Ishikawa (cell line): ENCODE measurements around the gene PLXNB3.

Source experiments
- CREB1 ChIP-seq: IDR thresholded peaks from 2 replicates; pipeline ENCODE4 v1.6.1; 2012; ENCODE audit warnings: low read depth
- EP300 ChIP-seq: IDR thresholded peaks from 2 replicates; pipeline ENCODE4 v1.6.1; 2012; ENCODE audit warnings: borderline replicate concordance
- FOXM1 ChIP-seq: IDR thresholded peaks from 2 replicates; pipeline ENCODE4 v1.6.1; 2012; ENCODE audit warnings: low read depth, borderline replicate concordance
- MAX ChIP-seq: IDR thresholded peaks from 2 replicates; pipeline ENCODE4 v1.6.1; 2012
- RAD21 ChIP-seq: IDR thresholded peaks from 2 replicates; pipeline ENCODE4 v1.6.1; 2012; ENCODE audit warnings: low read depth
- REST ChIP-seq: IDR thresholded peaks from 2 replicates; pipeline ENCODE4 v1.6.1; 2012; ENCODE audit warnings: low read depth, mild to moderate bottlenecking
- TAF1 ChIP-seq: IDR thresholded peaks from 2 replicates; pipeline ENCODE4 v1.6.1; 2012; ENCODE audit warnings: low read depth, mild to moderate bottlenecking
- USF1 ChIP-seq: IDR thresholded peaks from 2 replicates; pipeline ENCODE4 v1.6.1; 2012
- YY1 ChIP-seq: IDR thresholded peaks from 2 replicates; pipeline ENCODE4 v1.6.1; 2012; ENCODE audit warnings: low read depth

GRCh38 chrX:153812220-153812619 lies 48.2 kb downstream of the PLXNB3 start:
- no peak for TF ChIP-seq REST
- no peak for TF ChIP-seq MAX
- no peak for TF ChIP-seq RAD21
- no peak for TF ChIP-seq USF1
- no peak for TF ChIP-seq CREB1
- TF ChIP-seq YY1, result no peak
- no peak for TF ChIP-seq EP300
- TF ChIP-seq FOXM1, result no peak
- TF ChIP-seq TAF1, result no peak
